GM18867 (cell line): ENCODE data around the gene GPSM3.
A peak's percentile ranks its signal among the peaks of the same experiment; 100 is the strongest.
"Not testable (repeated sequence)": the region's sequence is repeated elsewhere in the genome, so short reads cannot be mapped to it uniquely, and the experiment has no call there.

Experiments
- ATAC-seq: cut with Tn5 transposase; IDR thresholded peaks from one replicate; pipeline ENCODE4 v1.9.1; 2021; ENCODE audit warnings: mild to moderate bottlenecking, moderate library complexity; ENCODE audit not compliant: unreplicated experiment

The GPSM3 gene

DNA sequence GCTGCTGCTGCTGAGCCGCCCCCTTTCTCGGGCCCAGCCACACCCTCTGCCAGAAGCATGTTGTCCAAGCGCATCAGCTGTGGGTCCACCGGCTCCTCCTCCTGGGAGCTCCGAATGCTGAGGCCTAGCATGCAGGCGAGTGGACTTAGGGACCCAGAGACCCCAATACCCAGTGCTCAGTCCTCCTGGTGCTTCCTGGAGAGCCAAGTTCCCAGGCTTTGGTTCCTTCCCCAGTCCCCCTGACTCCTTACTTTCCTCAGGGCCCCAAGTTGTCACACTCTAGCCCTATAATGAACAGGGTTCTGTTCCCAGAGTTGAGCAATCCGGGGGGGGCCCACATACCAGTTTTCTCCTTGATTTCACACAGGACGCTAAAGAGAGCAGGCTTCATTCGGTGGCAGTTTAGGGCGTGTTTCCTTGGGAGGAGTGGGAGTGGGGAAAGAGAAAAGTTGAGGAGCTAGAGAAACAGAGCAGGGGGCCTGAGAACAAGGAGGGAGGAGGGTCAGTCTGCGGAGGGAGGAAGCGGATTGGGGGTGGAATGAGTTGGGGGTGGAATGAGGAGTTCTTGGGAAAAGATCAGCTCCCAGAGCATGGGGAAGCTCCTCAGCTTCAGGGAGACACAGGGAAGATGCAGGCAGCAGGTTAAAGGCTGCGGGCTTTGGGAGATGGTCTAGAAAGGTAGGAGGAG, 3.9 kb downstream of the GPSM3 start:
- no peak for ATAC-seq

DNA sequence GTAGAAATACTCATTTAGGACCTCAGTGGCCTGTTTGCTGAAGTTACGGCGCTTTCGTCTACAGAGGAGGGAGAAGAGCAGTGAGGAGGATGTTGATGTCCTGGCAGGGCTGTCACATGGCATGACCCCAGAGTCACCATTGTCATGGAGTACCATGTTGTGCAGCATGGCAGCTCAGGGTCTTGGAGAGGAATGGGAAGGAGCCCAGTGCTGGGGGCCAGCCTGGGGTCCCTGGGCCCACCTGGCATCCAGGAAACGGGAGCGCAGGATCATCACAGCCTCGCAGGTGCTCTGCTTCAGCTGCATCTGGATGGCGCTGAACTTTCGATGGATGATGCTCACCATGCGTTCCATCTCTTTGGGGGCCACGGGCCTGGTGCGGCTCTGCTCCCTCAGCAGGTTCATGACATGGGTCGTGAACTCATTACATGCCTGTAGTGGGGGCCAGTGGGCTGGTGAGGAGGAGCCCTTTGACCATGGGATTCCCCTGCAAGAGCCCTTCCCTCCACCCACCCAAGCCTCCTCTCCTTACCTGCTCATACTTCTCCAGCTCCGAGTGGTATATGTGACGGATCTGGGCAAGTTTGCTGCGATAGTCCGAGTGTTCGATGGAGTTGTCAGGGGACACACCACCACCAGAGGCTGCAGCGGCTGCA, 4.6 kb downstream of the GPSM3 start:
- not testable (repeated sequence) for ATAC-seq

DNA sequence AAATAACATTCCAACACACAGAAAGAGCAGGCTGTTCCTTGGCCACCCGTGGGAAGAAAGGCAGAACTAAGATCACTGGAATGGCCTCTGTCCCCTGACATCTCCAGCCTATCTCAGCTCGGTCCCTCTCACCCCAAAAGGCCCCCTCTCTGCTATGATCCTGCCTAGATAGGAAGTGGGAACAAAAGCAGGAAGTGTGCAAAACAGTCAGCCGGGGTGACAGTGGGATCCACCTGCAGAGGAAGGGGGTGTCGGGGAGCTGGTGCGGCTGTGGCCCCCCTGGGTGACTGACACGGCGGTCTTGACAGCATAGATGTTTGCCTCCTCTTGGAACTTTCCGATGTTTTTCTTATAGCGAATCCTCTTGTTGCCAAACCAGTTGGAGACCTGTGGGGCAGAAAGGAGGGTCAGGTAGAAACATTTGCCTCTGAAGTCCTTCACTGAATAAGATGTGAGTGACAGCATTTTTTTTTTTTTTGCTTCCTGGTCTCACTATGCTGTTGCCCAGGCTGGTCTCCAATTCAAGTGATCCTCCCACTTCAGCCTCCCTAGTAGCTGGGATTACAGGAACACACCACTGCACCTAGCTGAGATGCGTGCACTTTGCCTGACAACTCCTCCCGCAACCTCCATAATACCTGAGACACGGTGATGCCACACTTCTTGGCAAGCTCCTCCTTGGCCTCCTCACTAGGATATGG, 5.3 kb downstream of the GPSM3 start:
- no peak for ATAC-seq

DNA sequence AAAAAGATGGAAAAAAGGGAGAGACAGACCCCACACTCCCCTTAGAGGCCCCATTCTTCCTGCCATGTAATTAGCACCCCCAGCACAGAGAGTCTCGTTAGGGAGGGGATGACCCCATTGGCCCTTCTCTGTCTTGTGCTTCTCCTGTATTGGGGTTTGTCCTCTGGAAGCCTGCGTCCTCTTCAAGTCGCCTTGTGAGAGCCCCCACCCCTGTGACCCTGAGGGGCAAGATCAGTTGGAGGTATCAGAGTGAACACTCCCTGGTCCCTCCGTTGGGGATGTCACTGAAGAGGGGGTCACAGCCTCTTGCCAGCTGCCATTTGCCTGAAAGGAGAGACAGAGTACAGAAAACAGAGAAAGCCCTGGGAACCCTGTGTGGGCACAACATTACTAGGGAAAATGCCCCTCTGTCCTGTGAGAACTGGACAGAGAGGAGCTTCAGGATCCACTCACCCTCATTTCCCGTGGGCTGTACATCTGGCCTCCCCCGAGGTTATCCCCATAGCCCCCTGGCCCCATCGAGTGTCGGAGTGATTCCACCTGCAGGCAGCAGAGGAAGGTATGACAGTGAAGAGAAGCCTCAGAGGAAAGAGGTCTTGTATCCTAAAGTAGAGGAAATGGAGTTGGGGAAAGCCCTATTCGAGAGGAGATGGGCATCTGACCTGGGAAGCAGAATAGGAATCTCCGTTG, 6.1 kb downstream of the GPSM3 start:
- not testable (repeated sequence) for ATAC-seq

DNA sequence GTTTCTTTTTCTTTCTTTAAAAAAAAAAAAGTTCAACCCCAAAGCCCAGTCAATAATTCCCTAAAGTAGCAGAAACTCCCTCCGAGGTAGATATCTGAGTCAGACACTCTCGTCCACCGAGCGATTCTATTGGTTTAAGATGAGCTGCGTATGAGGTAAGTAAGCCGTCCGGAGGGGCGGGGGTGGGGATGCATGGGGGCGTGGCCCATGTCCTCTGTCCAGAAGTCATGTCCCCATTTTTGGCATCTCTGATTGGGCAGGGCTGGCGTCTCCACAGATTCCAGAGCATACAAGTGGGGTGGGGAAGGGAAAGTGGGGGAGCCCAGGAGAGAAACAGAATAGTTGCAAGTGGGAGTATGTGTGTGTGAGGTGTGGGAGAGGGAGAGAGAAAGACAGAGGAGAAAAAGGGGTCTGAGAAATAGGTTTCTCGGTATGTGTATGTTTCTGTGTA, 6.7 kb downstream of the GPSM3 start:
- not testable (repeated sequence) for ATAC-seq

DNA sequence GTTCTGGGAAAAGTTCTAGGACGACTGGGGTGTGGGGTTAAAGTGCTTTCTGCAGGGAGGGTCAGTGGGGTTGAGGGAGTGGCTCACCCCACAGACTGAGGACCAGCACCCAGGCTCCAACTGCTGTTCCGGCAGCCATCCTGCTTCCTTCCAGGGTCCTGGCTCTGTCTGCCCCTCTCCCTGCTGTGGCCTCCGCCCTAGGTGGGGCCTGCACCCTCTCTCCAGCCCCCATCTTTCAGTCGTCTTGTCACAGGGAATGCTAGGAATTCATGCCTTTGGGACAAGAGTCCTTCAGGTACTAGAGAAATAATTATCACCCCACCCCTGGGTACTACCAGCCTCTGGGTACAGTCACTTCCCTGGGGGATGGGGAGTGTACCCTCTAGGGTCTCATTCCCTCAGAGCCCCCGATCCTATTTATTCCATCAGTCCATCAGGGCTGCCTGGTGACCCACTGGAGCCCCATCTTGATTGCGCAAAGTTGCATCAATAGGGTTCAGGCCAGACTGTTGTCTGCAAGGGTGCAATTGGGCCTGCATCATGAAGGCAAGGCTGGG, 8.3 kb downstream of the GPSM3 start, which contains the start of gene AGER:
Gene AGER (minus strand): TSS at position 170 of the 557 bp plus-strand sequence. CDS start 31 bp downstream, at position 139.
- ATAC-seq = no peak

DNA sequence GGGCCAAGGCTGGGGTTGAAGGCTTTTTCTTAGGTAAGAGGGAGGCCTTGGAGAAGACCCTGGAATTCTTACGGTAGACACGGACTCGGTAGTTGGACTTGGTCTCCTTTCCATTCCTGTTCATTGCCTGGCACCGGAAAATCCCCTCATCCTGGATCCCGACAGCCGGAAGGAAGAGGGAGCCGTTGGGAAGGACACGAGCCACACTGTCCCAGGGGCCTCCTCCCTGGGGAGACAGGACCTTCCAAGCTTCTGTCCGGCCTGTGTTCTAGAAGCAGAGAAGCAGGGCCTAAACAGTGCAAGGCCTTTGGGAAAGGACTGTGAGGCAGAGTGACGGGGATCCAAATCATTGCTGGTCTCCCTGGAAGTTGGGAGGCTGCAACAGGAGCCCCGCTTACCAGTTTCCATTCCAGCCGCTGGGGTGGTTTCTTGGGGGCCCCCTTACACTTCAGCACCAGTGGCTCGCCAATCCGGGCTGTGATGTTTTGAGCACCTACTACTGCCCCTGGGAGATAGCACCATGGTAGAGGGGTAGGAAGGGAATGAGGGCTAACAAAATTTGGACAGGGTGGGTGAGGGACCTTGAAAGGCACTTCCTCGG, 8.9 kb downstream of the GPSM3 start:
- ATAC-seq = no peak

DNA sequence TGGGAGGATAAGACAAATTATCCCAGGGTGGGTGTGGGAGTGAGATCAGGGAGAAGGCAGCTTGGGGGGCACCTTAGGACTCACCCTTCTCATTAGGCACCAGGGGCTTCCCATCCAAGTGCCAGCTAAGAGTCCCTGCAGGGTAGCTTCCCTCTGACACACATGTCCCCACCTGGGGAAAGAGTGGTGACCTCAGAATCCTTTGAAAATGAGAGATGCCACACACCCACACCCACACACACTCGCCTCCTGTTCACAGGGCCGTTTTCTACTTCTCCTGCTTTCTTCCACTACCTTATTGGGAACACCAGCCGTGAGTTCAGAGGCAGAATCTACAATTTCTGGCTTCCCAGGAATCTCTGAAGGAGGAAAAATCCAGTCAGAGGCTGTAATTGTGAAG, 9.4 kb downstream of the GPSM3 start:
- ATAC-seq = no peak

DNA sequence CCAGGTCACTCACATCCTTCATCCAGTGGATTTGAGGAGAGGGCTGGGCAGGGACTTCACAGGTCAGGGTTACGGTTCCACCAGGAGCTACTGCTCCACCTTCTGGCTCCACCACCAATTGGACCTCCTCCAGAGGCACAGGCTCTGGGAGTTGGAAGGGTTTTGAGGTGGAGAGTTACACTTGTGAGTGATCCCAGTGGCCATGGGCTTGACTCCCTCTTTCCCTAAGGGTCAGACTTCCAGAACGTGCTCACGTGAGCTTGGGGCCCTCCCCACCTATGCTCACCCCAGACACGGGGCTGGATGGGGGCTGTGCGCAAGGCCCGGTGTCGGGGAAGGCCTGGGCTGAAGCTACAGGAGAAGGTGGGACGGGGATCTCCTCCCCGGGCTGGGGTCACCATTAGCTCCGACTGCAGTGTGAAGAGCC, 9.9 kb downstream of the GPSM3 start:
- ATAC-seq = no peak

DNA sequence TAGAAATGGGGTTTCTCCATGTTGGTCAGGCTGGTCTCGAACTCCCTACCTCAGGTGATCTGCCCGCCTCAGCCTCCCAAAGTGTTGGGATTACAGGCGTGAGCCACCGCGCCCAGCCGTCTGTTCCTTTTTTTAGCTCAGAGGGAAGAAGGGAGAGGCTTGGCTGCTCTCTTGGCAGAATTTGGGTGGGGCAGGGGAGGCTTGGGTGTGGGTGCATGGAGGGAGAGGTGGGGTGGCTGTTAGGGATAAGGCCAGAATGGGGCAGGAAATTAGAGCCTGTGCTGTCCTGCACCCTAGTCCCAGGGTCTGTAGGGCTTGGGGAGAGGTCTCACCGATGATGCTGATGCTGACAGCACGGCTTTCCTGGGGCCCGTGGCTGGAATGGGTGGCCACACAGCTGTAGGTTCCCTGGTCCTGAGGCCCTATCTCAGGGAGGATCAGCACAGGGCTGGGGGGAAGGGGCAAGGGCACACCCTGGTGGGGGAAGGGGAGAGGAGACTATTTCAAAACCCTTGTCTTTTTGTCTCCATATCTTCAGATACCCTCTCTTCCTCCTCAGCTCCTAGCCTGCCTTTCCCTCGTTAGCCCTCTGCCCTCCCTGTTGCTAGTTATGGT, 10.4 kb downstream of the GPSM3 start:
- no peak for ATAC-seq

DNA sequence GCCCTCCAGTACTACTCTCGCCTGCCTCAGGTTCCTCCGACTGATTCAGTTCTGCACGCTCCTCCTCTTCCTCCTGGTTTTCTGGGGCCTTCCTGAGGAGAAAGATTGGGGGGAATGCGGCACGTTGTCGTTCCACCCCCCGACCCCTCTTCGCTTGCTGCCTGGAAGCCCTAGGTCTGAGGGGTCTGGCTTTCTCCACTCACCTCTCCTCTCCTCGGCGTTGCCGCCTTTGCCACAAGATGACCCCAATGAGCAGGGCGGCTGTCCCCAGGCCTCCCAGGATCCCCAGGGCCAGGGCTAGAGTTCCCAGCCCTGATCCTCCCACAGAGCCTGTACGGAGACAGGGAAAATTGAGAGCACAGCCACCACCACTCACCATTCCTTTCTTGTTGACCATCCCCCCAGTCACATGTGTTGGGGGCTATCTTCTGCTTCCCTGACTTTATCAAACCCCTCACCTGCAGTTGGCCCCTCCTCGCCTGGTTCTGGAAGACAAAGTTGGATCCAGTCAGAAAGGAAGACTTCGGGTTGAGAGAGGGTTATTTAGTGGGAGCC, 11.2 kb downstream of the GPSM3 start:
- no peak for ATAC-seq

DNA sequence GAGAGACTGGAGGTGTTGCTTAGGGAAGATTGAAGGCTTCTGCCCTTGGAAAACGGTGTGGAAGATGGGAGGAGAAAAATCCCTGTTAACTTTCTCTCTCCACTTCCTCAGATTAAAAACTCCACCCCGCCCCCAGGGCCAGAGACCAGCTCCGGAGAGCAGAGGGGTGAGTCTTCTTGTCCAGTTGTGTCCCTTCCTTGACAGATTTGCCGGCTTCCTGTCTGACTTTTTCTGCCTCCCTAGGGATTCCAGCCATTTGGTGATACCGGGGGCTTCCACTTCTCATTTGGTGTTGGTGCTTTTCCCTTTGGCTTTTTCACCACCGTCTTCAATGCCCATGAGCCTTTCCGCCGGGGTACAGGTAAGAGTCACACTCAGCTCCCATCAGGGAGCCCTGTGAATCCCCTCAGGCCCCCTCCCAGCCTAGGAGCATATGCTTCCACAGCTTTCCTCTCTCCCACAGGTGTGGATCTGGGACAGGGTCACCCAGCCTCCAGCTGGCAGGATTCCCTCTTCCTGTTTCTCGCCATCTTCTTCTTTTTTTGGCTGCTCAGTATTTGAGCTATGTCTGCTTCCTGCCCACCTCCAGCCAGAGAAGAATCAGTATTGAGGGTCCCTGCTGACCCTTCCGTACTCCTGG, 12.6 kb downstream of the GPSM3 start:
- no peak for ATAC-seq

DNA sequence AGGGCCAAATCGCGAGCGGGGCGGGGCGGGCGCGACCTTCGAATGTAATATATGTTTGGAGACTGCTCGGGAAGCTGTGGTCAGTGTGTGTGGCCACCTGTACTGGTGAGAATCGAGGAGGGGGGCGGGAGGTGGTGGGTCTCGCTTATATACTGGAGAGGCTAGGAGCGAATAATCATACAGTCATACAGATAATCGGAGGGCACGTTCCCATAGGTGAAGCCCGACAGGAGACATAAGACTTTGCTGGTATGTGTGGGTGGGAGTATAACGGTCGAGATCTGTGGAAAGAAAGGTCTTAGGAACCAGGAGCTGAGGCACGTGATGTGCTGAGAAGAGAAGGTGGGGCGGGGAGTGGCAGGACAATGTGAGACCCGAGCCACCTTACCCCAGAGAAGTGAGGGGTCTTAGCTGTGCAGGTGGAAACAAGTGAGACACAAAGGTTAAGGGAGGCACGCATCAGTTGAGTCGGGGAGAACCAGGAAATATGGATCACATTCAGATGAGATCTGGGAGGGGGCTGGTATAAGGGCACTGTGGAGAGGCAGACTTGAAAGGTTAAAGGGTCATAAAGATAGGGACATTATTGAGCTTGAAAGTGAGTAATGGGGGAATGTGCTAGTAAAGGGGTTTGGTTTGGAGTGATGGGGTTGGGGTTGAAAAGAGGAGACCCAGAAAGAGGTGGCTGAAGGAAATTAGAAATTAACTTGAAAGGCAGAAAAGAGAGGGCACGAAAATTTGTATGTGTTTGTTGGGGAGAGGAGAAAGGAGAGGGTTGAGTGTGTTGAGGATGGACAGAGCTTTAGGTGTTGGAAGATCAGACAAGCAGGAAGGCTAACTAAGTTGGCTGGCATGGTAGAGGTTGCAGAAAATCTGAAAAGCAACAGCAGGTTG, 13.6 kb downstream of the GPSM3 start:
- no peak for ATAC-seq

DNA sequence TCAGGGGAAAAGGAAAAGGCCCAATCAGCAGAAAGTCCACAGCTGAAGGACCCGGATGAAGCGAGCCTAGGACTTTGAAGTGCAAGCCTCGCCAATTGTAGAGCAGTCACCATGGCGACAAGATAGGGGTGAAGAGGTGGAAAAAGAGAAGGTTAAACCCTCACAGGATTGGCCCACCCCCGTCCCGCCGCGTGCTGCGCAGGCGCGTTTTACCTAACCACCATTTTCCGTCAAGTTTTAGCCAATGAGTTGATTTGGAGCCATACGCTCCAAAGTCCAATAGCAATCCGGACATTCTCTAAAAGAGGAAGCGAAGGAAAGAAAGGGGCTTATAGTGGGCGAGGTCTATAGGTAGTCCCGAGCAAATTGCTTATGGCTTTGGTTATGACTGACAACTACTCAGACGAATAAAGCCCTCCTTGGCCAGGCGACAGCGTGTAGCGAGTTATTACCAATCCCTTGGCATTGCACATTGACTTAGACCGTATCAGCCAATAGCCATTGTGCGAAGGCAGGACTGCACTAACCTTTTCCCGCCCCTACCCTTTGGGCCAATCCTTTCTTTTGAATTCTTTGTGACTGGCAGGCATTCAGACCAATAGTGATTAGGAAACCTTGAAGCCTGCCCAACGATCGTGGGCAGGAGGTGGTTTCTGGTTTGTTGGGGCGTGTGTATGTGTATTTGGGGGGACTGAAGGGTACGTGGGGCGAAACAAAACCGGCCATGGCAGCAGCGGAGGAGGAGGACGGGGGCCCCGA, 14.5 kb downstream of the GPSM3 start, which contains the start of gene RNF5:
Gene RNF5 (plus strand): TSS at position 618 of the 759 bp plus-strand sequence. CDS start 107 bp downstream, at position 725.
- peak; percentile 78 for ATAC-seq

DNA sequence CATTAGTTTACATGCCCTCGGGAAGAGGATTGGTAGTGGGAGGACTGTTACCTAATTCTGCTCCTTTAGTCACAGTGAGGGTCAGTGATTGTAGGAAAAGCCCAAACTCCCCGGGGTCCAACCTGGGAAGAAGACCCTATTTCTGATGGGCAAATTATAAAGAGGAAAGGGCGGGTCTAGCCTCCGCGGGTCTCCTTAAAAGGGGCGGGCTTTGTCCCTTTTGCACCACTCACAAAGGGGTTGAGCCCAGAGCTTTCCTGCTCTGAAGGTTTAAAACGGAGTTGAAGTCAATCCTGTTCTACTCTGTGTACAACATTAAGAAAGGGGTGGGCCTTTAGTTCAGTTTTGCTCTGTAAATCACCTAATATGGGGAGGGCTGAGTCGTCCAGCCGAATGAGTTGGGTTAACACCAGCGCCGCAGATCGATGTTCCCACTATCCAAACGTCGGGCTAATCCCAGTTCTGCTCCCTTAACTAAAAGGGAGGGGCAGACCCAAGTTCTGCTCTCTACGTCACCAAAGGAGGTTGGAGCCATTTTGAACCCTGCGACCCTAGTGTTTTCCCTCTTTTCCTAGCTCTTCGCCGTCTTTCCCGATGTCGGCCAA, 15.2 kb downstream of the GPSM3 start:
- no peak for ATAC-seq

DNA sequence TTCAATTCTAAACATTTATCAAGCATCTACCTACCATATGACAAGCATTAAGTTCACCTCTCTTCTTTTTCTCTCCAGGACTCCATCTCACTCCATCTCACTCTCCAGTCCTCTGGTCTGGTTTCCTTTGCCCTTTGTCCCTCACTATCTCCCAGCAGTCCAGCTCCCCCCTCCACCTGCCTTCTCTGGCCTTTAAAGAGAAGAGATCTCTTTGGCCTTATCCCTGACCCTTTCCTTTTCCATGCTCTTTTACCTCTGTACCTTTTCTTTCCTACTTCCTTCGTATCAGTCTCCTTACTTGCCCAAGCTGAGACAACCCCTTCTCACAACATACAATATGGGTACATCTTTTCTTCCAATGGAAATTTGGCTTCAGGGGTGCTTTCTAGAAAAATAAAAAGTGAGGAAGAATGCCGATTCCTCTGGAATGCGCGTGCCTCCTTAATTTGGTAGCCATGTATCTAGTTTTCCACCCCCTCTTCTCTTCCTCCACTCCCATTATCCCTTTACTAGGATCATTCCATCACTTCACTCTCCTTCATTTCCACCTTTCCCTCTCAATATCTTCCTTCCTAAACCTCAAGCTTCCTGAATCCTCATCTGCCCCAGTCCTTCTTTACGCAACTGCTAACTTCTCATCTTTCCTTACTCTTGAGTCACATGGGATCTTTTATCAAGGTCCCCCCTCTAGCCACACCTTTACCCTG, 15.8 kb downstream of the GPSM3 start:
- no peak for ATAC-seq
